ENCODE results near the gene PEX5.

DNA sequence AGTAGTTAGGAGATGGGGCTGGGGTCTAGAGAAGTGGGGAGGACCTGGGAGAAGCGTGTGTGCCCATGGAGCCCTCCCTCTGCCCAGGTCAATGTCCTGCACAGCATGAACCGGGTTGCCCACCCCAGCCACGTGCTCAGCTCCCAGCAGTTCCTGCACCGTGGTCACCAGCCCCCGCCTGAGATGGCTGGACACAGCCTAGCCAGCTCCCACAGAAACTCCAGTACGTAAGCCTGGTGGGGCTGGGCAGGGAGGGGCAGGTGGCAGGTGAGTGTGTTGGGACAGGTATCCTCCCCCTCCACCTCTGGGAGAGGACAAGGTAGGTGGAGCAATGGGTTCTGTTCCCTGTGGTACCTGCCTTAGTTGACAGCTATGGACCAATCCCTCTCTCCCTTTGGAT lies 38.6 kb upstream of the PEX5 start:
- TF ChIP-seq, protein P1, sequence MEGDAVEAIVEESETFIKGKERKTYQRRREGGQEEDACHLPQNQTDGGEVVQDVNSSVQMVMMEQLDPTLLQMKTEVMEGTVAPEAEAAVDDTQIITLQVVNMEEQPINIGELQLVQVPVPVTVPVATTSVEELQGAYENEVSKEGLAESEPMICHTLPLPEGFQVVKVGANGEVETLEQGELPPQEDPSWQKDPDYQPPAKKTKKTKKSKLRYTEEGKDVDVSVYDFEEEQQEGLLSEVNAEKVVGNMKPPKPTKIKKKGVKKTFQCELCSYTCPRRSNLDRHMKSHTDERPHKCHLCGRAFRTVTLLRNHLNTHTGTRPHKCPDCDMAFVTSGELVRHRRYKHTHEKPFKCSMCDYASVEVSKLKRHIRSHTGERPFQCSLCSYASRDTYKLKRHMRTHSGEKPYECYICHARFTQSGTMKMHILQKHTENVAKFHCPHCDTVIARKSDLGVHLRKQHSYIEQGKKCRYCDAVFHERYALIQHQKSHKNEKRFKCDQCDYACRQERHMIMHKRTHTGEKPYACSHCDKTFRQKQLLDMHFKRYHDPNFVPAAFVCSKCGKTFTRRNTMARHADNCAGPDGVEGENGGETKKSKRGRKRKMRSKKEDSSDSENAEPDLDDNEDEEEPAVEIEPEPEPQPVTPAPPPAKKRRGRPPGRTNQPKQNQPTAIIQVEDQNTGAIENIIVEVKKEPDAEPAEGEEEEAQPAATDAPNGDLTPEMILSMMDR (conservative IDR thresholded peaks at IDR 0.05; ENCODE audit: low read depth in 2 of 2) = no peak
- TF ChIP-seq, protein P2, sequence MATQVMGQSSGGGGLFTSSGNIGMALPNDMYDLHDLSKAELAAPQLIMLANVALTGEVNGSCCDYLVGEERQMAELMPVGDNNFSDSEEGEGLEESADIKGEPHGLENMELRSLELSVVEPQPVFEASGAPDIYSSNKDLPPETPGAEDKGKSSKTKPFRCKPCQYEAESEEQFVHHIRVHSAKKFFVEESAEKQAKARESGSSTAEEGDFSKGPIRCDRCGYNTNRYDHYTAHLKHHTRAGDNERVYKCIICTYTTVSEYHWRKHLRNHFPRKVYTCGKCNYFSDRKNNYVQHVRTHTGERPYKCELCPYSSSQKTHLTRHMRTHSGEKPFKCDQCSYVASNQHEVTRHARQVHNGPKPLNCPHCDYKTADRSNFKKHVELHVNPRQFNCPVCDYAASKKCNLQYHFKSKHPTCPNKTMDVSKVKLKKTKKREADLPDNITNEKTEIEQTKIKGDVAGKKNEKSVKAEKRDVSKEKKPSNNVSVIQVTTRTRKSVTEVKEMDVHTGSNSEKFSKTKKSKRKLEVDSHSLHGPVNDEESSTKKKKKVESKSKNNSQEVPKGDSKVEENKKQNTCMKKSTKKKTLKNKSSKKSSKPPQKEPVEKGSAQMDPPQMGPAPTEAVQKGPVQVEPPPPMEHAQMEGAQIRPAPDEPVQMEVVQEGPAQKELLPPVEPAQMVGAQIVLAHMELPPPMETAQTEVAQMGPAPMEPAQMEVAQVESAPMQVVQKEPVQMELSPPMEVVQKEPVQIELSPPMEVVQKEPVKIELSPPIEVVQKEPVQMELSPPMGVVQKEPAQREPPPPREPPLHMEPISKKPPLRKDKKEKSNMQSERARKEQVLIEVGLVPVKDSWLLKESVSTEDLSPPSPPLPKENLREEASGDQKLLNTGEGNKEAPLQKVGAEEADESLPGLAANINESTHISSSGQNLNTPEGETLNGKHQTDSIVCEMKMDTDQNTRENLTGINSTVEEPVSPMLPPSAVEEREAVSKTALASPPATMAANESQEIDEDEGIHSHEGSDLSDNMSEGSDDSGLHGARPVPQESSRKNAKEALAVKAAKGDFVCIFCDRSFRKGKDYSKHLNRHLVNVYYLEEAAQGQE (IDR thresholded peaks at IDR 0.05; ENCODE audit: unreplicated experiment) = no peak
- no peak for TF ChIP-seq EZH2 (IDR thresholded peaks at IDR 0.05; ENCODE audit: low read depth, unreplicated experiment)
- TF ChIP-seq CREB1 (CRISPR knock-in tag; IDR thresholded peaks at IDR 0.05; ENCODE audit: low read depth) = no peak
- no peak for TF ChIP-seq POLR2AphosphoS5 (IDR thresholded peaks at IDR 0.05; ENCODE audit: low read depth)
